ENCODE measurements around the gene BBC3.
A peak's percentile ranks its signal among the peaks of the same experiment; 100 is the strongest.

The BBC3 gene

GRCh38 chr19:47188507-47189033 lies 42.4 kb downstream of the BBC3 start:
- DNase-seq: no peak

GRCh38 chr19:47187797-47188196 lies 43.2 kb downstream of the BBC3 start:
- no peak for DNase-seq

GRCh38 chr19:47187335-47187655 lies 43.7 kb downstream of the BBC3 start:
- no peak for DNase-seq

GRCh38 chr19:47186446-47187334 lies 44.3 kb downstream of the BBC3 start:
- DNase-seq: peak; percentile 85

- no peak for DNase-seq
These were observed 47.4 kb downstream of the BBC3 start for GRCh38 chr19:47183601-47184000.

GRCh38 chr19:47179653-47180310 lies 51.2 kb downstream of the BBC3 start:
- DNase-seq: peak; percentile 24 to 44

GRCh38 chr19:47176627-47177090 lies 54.3 kb downstream of the BBC3 start:
- DNase-seq: peak; percentile 55 to 57

GRCh38 chr19:47176071-47176626 lies 54.9 kb downstream of the BBC3 start:
- DNase-seq: no peak

- DNase-seq: no peak
These were observed 58.1 kb downstream of the BBC3 start for GRCh38 chr19:47172666-47173455.

All from activated T-cell treated with anti-CD3 and anti-CD28 coated beads, Interleukin-2, amount 50 U/mL, for 48 hours (primary cell).